ENCODE results near the gene HSPB8.

The HSPB8 gene

GRCh38 chr12:119171691-119172425 is 6.9 kb upstream of the HSPB8 start:
- DNase-seq, result no peak

- DNase-seq, result no peak
These were observed 3.6 kb upstream of the HSPB8 start for GRCh38 chr12:119175081-119175480.

GRCh38 chr12:119176267-119177055 is 2.3 kb upstream of the HSPB8 start:
- DNase-seq, result no peak

- DNase-seq, result no peak
These were observed 1.7 kb upstream of the HSPB8 start for GRCh38 chr12:119177056-119177325.

GRCh38 chr12:119177724-119178380 is 879 bp upstream of the HSPB8 start:
- DNase-seq, result no peak

GRCh38 chr12:119179335-119180021 is 747 bp downstream of the HSPB8 start:
- no peak for DNase-seq

- no peak for DNase-seq
These were observed 1.8 kb downstream of the HSPB8 start for GRCh38 chr12:119180380-119181040.

GRCh38 chr12:119181202-119181601 is 2.5 kb downstream of the HSPB8 start:
- DNase-seq, result no peak

GRCh38 chr12:119181944-119182343 is 3.2 kb downstream of the HSPB8 start:
- no peak for DNase-seq

- no peak for DNase-seq
These were observed 4.2 kb downstream of the HSPB8 start for GRCh38 chr12:119182701-119183493.

- no peak for DNase-seq
These were observed 5.4 kb downstream of the HSPB8 start for GRCh38 chr12:119183942-119184695.

GRCh38 chr12:119195256-119195655 is 16.5 kb downstream of the HSPB8 start:
- DNase-seq, result no peak

- DNase-seq, result no peak
These were observed 19.7 kb downstream of the HSPB8 start for GRCh38 chr12:119198440-119198839.

- no peak for DNase-seq
These were observed 21.9 kb downstream of the HSPB8 start for GRCh38 chr12:119200601-119201000.

- DNase-seq, result no peak
These were observed 23.2 kb downstream of the HSPB8 start for GRCh38 chr12:119201789-119202543.

GRCh38 chr12:119202544-119202943 is 23.8 kb downstream of the HSPB8 start:
- no peak for DNase-seq

- no peak for DNase-seq
These were observed 25.4 kb downstream of the HSPB8 start for GRCh38 chr12:119204131-119204530.

GRCh38 chr12:119204671-119205285 is 26.0 kb downstream of the HSPB8 start:
- no peak for DNase-seq

GRCh38 chr12:119206348-119207062 is 27.8 kb downstream of the HSPB8 start:
- no peak for DNase-seq

Measured in retina (tissue), 1 donor.